ENCODE data around the gene OR52E8.

- TF ChIP-seq NUFIP1 (IDR thresholded peaks at IDR 0.05; ENCODE audit: partially characterized antibody) (no peak), ZNF780A (CRISPR knock-in tag; IDR thresholded peaks at IDR 0.05) (no peak)
These were observed 47.3 kb downstream of the OR52E8 start for GRCh38 chr11:5809905-5810795.
